HG02642 (cell line): ENCODE measurements around the gene DOCK1.

ENCODE experiments used
- ATAC-seq: cut with Tn5 transposase; IDR thresholded peaks from one replicate; pipeline ENCODE4 v1.9.1; 2021; ENCODE audit warnings: mild to moderate bottlenecking; ENCODE audit not compliant: unreplicated experiment, poor library complexity

The DOCK1 gene

GRCh38 chr10:127467811-127468210 lies 562.6 kb downstream of the DOCK1 start:
- no peak for ATAC-seq

- ATAC-seq: no peak
These were observed 563.4 kb downstream of the DOCK1 start for GRCh38 chr10:127468632-127469031.

- no peak for ATAC-seq
These were observed 565.7 kb downstream of the DOCK1 start for GRCh38 chr10:127470911-127471310.

- ATAC-seq: no peak
These were observed 567.7 kb downstream of the DOCK1 start for GRCh38 chr10:127472976-127473375.

GRCh38 chr10:127474501-127474900 lies 569.3 kb downstream of the DOCK1 start:
- no peak for ATAC-seq

GRCh38 chr10:127485153-127485857 lies 580.1 kb downstream of the DOCK1 start:
- no peak for ATAC-seq

GRCh38 chr10:127486355-127486754 lies 581.1 kb downstream of the DOCK1 start:
- ATAC-seq: no peak

- no peak for ATAC-seq
These were observed 587.5 kb downstream of the DOCK1 start for GRCh38 chr10:127492607-127493250.

GRCh38 chr10:127496035-127496434 lies 590.8 kb downstream of the DOCK1 start:
- ATAC-seq: no peak

GRCh38 chr10:127497685-127498084 lies 592.5 kb downstream of the DOCK1 start:
- no peak for ATAC-seq

GRCh38 chr10:127498087-127498486 lies 592.9 kb downstream of the DOCK1 start:
- no peak for ATAC-seq

- no peak for ATAC-seq
These were observed 594.9 kb downstream of the DOCK1 start for GRCh38 chr10:127500127-127500526.
